Activated T-cell treated with anti-CD3 and anti-CD28 coated beads for 1 hour (primary cell): Measurements from ENCODE around the gene ZFP64.
"Not testable (repeated sequence)": the region's sequence is repeated elsewhere in the genome, so short reads cannot be mapped to it uniquely, and the experiment has no call there.

Experiments used
- DNase-seq: peaks from one replicate; pipeline ENCODE4 v3.0.0-alpha.2; 2020; ENCODE audit warnings: low read depth

The ZFP64 gene

GRCh38 chr20:52154575-52154974 lies 37.0 kb downstream of the ZFP64 start:
- no peak for DNase-seq

GRCh38 chr20:52153896-52154295 lies 37.7 kb downstream of the ZFP64 start:
- no peak for DNase-seq

GRCh38 chr20:52152921-52153320 lies 38.7 kb downstream of the ZFP64 start:
- no peak for DNase-seq

GRCh38 chr20:52152416-52152815 lies 39.2 kb downstream of the ZFP64 start:
- no peak for DNase-seq

DNA sequence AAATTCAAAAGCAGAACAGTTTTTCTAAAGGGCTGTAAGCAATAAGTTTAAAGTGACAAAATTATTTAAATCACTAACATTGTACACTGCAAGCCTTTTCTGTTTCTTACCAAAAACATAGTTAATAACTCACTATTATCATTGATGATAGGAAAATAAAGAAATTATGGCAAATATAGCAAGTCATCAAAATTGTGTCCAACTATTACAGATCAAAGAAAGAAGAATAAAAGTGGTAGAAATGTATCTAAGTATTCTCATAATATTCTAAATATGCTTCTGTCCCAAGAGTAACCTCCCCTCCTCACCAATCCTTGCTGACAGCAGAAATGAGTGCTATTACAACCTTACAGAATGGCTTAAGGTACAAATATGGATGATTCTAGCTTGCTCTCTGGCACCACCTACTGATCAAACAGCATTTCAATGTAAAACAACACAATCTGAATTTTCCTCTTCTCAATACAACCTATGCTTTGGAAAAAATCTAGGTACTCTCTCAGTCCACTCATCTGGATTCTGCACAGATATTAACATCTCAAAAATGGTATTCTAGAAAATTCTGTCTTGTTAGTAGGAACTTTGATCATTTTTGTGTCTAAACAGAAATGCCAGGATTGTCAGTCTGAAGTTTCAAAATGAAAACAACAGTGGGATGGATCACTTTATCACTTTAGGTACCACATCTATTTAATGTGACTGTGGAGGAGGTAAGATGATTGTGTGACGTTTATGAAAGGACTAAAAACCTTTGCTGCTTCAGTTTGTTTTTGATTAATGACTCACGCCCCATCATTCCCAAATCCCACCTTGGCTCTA lies 40.9 kb downstream of the ZFP64 start:
- no peak for DNase-seq

- DNase-seq = no peak
Observed at GRCh38 chr20:52145587-52145986, 46.0 kb downstream of the ZFP64 start.

DNA sequence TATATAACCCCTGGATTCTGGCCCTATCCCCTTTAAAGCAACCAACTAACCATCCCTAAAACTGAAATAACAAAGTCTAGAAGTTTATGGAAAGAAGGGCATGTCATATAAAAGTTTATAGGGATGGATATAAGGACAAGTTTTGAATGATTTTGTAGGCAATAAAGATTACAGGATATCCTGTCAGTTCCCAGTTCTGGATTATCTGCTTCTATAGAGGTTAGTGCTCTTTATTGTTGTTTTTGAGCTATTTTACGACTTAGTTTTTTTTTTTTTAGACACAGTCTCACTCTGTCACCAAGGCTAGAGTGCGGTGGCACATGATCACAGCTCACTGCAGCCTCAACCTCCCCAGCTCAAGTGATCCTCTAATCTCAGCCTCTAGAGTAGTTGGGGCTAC lies 48.3 kb downstream of the ZFP64 start:
- DNase-seq = no peak

- no peak for DNase-seq
Observed at GRCh38 chr20:52142757-52143156, 48.8 kb downstream of the ZFP64 start.

GRCh38 chr20:52139986-52140385 lies 51.6 kb downstream of the ZFP64 start:
- DNase-seq = no peak

- no peak for DNase-seq
Observed at GRCh38 chr20:52137850-52138249, 53.7 kb downstream of the ZFP64 start.

GRCh38 chr20:52133714-52134113 lies 57.9 kb downstream of the ZFP64 start:
- DNase-seq = not testable (repeated sequence)

DNA sequence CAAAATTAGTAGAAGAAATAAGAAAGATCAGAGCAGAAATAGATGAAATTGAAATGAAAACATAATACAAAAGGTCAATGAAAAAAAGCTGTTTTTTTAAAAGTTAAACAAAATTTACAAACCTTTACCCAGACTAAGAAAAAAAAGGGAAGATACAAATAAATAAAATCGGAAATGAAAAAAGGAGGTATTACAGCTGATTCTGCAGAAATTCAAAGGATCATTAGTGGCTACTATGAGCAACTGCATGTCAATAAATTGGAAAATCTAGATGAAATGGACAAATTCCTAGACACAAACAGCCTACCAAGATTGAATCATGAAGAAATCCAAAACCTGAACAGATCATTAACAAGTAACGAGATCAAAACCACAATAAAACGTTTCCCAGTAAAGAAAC lies 59.2 kb downstream of the ZFP64 start:
- no peak for DNase-seq

DNA sequence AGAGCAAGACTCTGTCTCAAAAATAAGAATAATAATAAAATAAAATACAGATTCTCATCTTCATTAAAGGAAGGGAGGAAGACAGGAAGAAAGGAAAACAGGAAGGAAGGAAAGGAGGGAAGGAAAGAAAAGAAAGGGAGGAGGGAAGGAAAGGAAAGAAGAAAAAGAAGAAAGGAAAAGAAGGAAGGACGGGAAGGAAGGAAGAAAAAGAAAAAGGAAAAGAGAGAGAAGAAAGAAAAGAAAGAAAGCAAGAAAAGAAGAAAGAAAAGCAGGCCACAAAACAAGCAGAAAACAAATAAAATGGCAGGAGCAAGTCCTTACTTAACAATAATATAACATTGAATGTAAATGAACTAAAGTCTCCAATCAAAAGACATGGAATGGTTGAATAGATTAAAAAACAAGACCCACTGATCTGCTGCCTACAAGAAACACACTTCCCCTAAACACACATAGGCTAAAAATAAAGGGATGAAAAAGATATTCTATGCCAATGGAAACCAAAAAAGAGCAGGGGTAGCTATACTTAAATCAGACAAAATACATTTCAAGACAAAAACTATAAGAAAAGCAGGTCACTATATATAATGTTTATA lies 60.4 kb downstream of the ZFP64 start:
- DNase-seq = no peak

GRCh38 chr20:52130406-52130805 lies 61.2 kb downstream of the ZFP64 start:
- DNase-seq = no peak

GRCh38 chr20:52129611-52130010 lies 62.0 kb downstream of the ZFP64 start:
- no peak for DNase-seq

DNA sequence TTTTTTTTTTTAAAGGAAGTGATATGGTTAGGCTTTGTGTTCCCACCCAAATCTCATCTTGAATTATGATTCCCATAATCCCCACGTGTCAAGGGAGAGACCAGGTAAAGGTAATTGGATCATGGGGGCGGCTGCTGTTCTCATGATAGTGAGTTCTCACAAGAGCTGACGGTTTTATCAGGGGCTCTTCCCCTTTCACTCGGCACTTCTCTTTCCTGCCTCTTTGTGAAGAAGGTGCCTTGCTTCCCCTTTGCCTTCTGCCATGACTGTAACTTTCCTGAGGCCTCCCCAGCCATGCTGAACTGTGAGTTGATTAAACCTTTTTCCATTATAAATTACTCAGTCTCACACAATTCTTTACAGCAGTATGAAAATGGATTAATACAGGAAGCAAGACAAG lies 64.3 kb downstream of the ZFP64 start:
- DNase-seq = no peak

DNA sequence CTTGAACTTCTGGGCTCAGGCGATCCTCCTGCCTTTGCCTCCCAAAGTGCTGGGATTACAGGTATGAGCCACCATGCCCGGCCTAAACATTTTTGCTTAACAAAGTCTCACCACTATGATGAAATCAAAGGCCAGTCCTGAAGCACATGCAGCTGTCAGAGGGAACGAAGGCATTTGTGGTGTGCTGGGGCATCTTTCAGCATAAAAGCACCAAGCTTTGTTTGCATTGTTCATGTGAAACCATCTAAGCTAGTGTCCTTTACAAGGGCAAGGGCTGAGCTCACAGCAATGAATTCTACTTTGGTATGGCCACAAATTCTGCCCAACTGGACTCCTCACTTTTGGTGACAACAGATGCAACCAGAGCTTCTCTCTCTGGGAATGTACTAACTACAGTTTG lies 66.8 kb downstream of the ZFP64 start:
- DNase-seq = no peak

DNA sequence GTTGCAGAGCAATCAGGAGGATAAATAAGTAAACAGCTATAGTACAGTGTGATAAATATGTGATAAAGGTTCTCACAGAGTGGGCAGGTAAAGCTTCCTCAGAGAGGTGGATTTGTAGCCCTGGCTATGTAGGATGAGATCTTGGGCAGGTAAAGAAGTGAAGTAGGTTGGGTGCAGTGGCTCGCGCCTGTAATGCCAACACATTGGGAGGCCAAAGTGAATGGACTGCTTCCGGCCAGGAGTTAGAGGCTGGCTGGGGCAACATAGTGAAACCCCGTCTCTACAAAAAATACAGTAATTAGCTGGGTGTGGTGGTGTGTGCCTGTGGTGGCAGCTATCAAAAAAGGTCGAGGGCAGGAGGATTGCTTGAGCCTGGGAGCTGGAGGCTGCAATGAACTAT lies 72.9 kb downstream of the ZFP64 start:
- no peak for DNase-seq

DNA sequence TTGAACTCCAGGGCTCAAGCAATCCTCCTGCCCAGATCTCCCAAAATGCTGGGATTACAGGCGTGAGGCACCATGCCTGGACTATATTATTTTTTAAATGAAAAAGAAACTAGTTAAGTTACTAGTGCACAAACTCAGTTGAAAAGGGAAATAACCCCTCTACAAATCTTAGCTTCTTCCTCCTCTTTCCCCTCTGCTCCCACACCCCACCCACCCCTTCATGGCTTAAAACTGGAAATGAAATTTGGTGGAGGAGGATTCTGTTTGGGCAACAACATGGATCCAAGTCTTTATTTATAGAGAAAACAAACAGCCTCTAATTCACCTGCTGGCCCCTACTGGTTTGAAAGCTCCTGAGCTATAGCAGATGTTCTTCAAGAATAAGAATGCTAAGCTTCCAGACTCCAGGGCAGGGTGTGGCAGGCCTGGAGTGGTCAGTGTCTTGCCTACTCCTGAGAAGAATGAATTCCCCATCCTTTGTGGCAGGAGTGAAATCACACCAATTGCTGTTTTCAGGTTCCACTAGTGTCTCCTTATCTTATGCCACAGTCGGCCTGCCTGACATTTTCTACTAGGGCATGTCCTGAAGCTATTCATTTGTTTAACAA lies 73.5 kb downstream of the ZFP64 start:
- DNase-seq = no peak

DNA sequence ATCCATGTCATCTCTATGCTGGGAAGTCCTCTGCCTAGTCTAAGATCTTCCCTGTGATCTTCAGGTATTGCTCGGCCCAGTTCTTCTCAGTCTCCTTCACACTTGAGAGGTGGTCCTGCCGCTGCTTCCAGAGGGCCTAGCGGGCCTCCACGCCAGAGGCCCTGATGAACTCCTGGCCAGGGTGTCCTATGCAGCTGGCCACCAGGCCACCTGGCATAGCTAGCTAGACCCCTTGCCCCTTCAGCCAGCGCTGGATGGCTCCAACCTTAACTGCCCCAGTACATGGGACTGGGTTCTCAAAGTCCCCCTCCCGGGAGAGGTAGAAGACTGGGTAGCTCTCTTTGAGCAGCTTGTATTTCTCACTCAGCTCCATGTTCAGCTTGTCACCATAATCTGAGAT lies 81.1 kb downstream of the ZFP64 start:
- DNase-seq = no peak

DNA sequence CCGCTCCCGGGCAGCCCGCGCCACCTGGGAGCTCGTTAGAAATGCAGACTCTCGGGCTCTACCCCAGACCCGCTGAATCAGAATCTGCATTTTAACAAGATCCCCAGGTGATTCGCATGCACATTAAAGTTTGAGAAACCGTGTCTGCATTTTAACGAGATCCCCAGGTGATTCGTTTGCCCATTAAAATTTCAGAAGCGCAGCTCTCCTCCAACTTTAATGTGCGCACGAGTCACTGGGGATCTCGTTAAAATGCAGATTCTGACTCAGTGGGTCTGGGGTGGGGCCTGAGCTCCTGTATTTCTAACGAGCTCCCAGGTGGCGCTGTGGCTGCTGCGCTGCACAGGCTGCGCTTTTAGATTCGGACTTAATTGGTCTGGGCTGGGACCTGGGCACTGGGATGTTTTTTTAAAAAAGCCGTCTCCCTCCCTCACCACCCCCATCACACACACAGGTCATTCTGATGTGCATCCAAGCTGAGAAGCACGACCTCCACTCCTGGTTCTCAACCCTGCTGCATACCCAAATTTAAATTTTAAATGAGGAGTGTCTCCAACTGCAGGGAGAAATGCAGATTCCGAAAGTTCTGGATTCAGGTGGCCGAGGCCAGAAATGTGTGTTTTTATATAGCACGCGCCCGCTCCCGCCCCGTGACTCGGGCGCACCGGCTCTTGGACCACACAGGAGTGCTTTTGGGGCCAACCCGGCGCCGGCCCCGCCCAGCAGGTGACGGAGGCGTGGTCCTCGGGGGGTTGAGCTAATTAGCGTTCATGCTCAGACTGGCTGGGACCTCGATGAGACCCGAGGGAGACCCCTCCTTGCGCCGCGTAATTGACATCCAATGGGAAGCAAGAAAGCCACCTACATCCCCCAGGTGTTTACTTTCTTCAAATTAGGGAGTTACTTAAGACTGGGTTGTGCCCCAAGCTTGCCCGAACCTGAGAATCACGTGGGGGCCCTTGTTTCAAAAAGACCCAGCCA lies 85.8 kb downstream of the ZFP64 start:
- DNase-seq = no peak
